HFFc6 (cell line): ENCODE data around the gene INPP5K. TPM values are rescaled to one million over a fixed set of nuclear protein-coding genes. Genes with fewer than 3 reads are reported as not detected.
"Not testable (repeated sequence)": the region's sequence is repeated elsewhere in the genome, so short reads cannot be mapped to it uniquely, and the experiment has no call there.

Experiments used
- DNase-seq: peaks from one replicate; pipeline ENCODE4 v3.0.0-alpha.2; 2018
- H3K27ac Mint-ChIP-seq: 2 replicates; pipeline ENCODE4 v1.8.0; 2020; ENCODE audit warnings: mild to moderate bottlenecking, mixed read lengths
- H3K27me3 Mint-ChIP-seq: 2 replicates; pipeline ENCODE4 v1.8.0; 2021; ENCODE audit warnings: mild to moderate bottlenecking, moderate library complexity, mixed read lengths; ENCODE audit not compliant: insufficient read depth
- H3K36me3 Mint-ChIP-seq: 2 replicates; pipeline ENCODE4 v1.8.0; 2021; ENCODE audit warnings: low read depth, mixed read lengths
- H3K4me1 Mint-ChIP-seq: 2 replicates; pipeline ENCODE4 v1.8.0; 2020; ENCODE audit warnings: low read depth, mixed read lengths
- H3K4me3 Mint-ChIP-seq: 2 replicates; pipeline ENCODE4 v1.8.0; 2020; ENCODE audit warnings: mild to moderate bottlenecking, moderate library complexity, mixed read lengths
- H3K9me3 Mint-ChIP-seq: 2 replicates; pipeline ENCODE4 v1.8.0; 2020; ENCODE audit warnings: mild to moderate bottlenecking, mixed read lengths
- total RNA-seq, 6 experiments: library from RNA; stranded (reverse); fragmentation: NEBNext Ultra II Directional; extraction: Animal tissue kit (Norgen Biotek cat#: 25700); gene quantifications; 2 replicates in 1 of 6; 3 replicates in 5 of 6; pipeline ENCODE4 v1.2.3, GENCODE V29; 2021
- TF ChIP-seq, protein P1 (sequence below): fragments of 200-600 bp; sonication (generic); IDR thresholded peaks from 2 replicates; pipeline ENCODE4 v1.5.0; 2021; ENCODE audit warnings: antibody characterized with exemption, mild to moderate bottlenecking

The INPP5K gene
- total RNA-seq, 6 experiments from 2014 or later: 18.2 to 23.5 (median 20.3) TPM

DNA sequence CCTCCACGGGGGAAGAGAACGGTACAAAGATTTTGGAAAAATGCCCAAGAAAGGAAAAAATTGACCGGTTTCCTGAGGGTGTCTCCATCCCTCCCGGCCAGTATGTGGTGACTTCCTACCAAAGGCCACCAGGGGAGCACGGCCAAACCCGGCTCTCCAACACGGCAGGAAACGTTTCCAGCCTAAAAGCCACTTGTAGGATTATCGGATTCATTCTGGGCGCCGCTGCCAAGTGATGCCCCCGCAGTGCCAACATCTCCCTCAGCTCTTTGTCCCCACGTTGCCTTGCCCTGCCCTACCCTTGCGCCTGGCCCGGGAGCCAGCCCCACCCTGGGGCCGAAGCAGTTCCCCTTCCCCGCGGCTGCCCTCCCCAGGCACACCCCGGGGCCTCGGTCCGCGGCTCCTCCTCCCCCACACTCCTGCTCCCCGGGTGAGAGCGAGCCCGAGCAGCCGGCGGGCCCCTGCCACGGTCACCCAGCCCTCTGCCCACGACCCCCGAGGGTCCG is 61.1 kb downstream of the INPP5K start:
- Mint-ChIP-seq H3K27ac (peak overlapping the region; percentile 92), H3K27me3 (0 out of 2 replicates have a peak, but pooled peaks cover 5% of the 10 kb centered on the region), H3K36me3 (peaks cover 28% of the 10 kb centered on the region), H3K4me1 (peaks cover 47% of the 10 kb centered on the region), H3K9me3 (no peaks in the 10 kb centered on the region), H3K4me3 (peak overlapping the region; percentile 99)
- TF ChIP-seq, protein P1, sequence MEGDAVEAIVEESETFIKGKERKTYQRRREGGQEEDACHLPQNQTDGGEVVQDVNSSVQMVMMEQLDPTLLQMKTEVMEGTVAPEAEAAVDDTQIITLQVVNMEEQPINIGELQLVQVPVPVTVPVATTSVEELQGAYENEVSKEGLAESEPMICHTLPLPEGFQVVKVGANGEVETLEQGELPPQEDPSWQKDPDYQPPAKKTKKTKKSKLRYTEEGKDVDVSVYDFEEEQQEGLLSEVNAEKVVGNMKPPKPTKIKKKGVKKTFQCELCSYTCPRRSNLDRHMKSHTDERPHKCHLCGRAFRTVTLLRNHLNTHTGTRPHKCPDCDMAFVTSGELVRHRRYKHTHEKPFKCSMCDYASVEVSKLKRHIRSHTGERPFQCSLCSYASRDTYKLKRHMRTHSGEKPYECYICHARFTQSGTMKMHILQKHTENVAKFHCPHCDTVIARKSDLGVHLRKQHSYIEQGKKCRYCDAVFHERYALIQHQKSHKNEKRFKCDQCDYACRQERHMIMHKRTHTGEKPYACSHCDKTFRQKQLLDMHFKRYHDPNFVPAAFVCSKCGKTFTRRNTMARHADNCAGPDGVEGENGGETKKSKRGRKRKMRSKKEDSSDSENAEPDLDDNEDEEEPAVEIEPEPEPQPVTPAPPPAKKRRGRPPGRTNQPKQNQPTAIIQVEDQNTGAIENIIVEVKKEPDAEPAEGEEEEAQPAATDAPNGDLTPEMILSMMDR: peak; percentile 77
- DNase-seq: peak; percentile 72

DNA sequence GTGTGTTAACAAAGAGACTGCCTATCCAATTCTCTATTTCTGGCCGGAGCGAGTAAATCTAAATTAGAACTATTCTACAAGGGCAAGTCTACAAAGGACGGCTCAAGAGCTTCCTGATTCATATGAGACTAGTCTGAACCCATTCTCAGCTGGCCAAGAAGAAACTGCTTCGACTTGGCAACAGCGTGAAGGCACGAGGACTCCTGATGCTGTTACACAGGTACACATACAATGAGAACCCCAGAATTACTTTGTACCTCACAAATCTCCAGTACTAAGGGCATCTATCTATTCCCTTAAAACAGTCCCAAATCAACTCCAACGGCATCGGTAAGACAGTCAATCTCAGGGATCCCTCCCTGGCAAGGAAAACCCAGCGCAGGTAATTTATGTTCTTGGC is 61.9 kb downstream of the INPP5K start:
- TF ChIP-seq, protein P1: no peak
- Mint-ChIP-seq H3K36me3 (peaks cover 30% of the 10 kb centered on the region), H3K27ac (peak overlapping the region; percentile 92), H3K4me3 (peak overlapping the region; percentile 99), H3K4me1 (peaks cover 40% of the 10 kb centered on the region), H3K9me3 (no peaks in the 10 kb centered on the region), H3K27me3 (0 out of 2 replicates have a peak, but pooled peaks cover 5% of the 10 kb centered on the region)
- no peak for DNase-seq

DNA sequence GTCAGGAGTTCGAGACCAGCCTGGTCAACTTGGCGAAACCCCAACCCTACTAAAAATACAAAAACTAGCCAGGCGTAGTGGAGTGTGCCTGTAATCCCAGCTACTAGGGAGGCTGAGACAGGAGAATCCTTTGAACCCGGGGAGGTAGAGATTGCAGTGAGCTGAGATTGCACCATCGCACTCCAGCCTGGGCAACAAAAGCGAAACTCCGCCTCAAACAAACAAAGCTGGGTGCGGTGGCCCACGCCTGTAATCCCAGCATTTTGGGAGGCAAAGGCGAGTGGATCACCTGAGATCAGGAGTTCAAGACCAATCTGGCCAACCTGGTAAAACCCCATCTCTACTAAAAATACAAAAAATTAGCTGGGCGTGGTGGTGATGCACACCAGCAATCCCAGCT is 62.7 kb downstream of the INPP5K start:
- Mint-ChIP-seq H3K36me3 (peaks cover 36% of the 10 kb centered on the region), H3K4me1 (peaks cover 48% of the 10 kb centered on the region), H3K4me3 (peak overlapping the region; percentile 64), H3K27ac (peak overlapping the region; percentile 33; the same call in 1 of the 2 replicates)
- H3K27me3 Mint-ChIP-seq, H3K9me3 Mint-ChIP-seq, DNase-seq: not testable (repeated sequence)

DNA sequence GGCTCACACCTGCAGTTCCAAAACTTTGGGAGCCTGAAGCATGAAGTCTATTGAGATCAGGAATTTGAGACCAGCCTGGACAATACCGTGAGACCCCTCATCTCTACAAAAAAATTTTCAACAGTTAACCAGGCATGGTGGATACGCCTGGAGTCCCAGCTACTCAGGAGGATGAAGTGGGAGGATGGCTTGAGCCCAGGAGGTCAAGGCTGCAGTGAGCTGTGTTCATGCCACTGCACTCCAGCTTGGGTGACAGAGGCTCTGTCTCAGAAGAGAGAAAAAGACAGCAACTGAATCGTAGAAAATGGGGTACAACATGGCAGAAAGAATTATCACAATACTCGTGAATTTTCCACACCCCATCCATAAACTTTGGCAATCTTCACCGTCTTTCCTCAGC is 63.6 kb downstream of the INPP5K start:
- H3K27ac Mint-ChIP-seq: peak overlapping the region; percentile 33; the same call in 1 of the 2 replicates
- peak overlapping the region; percentile 64 for H3K4me3 Mint-ChIP-seq
- H3K4me1 Mint-ChIP-seq: peaks cover 50% of the 10 kb centered on the region
- H3K9me3 Mint-ChIP-seq: no peaks in the 10 kb centered on the region
- peaks cover 36% of the 10 kb centered on the region for H3K36me3 Mint-ChIP-seq
- TF ChIP-seq, protein P1: no peak
- H3K27me3 Mint-ChIP-seq: 0 out of 2 replicates have a peak, but pooled peaks cover 5% of the 10 kb centered on the region
- DNase-seq: no peak

DNA sequence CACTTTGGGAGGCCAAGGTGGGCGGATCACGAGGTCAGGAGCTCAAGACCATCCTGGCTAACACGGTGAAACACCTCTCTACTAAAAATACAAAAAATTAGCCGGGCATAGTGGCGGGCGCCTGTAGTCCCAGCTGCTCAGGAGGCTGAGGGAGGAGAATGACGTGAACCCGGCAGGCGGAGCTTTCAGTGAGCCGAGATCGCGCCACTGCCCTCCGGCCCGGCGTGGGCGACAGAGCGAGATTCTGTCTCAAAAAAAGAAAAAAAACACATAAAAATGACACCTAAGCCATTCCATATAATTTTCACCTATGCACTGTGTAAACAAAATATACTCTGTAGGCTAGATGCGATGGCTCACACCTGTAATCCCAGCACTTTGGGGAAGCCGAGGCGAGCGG is 66.2 kb downstream of the INPP5K start:
- not testable (repeated sequence) for H3K27ac Mint-ChIP-seq, H3K9me3 Mint-ChIP-seq, DNase-seq, H3K27me3 Mint-ChIP-seq, H3K4me3 Mint-ChIP-seq
- H3K36me3 Mint-ChIP-seq: peaks cover 45% of the 10 kb centered on the region
- H3K4me1 Mint-ChIP-seq: peaks cover 50% of the 10 kb centered on the region

DNA sequence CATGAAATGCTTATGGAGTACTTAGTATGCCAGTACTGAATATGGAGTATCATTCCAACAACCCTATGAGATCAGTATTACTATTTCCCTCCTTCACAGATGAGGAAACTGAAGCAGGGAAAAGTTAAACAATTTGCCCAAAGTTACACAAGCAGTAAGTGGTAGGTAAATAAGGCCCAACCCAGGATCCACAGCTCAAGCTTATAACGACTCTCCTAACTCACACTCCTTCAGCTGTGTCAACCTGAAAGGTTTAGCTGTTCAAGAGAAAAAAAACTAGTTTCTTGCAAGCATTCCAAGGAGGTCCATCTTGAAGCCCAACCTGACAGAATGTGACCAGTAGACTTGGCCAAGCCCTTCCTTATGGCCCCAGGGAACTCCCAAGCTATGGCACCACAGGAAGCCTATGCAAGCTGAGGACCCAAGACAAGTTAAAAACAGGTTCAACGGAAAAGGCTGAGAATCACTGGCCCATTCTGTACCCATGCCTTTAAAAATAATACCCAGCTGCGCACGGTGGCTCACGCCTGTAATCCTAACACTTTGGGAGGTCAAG is 66.9 kb downstream of the INPP5K start:
- TF ChIP-seq, protein P1: no peak
- Mint-ChIP-seq H3K4me1 (peaks cover 42% of the 10 kb centered on the region), H3K27ac (peak overlapping the region; percentile 14; the same call in 1 of the 2 replicates), H3K36me3 (peaks cover 40% of the 10 kb centered on the region), H3K4me3 (no peak overlapping the region), H3K27me3 (0 out of 2 replicates have a peak, but pooled peaks cover 2% of the 10 kb centered on the region), H3K9me3 (no peaks in the 10 kb centered on the region)
- no peak for DNase-seq
